ENCODE data around the gene ATP9A.

The ATP9A gene

GRCh38 chr20:51588762-51589161, 179.4 kb downstream of the ATP9A start:
- Histone ChIP-seq H3K27me3 (ENCODE audit: insufficient read depth, low read depth) (no peaks in the 10 kb centered on the region), H3K9ac (no peak overlapping the region), H3K36me3 (ENCODE audit: insufficient read depth) (no peaks in the 10 kb centered on the region), H2AFZ (ENCODE audit: low read depth) (no peak overlapping the region), H3K4me2 (no peak overlapping the region), H3K4me3 (IDR thresholded peaks at IDR 0.05; ENCODE audit: insufficient read depth, low read depth, low read length) (no peak overlapping the region), H3K27ac (no peak overlapping the region), H3K4me1 (ENCODE audit: low read depth, poor library complexity, severe bottlenecking) (no peaks in the 10 kb centered on the region), H4K20me1 (ENCODE audit: insufficient read depth) (no peaks in the 10 kb centered on the region), H3K79me2 (ENCODE audit: insufficient read depth, low read depth) (no peaks in the 10 kb centered on the region)
- no peak for TF ChIP-seq CTCF (conservative IDR thresholded peaks at IDR 0.05; ENCODE audit: low read depth, low read length)

GRCh38 chr20:51587145-51587544, 181.0 kb downstream of the ATP9A start:
- Histone ChIP-seq H2AFZ (ENCODE audit: low read depth) (no peak overlapping the region), H3K36me3 (ENCODE audit: insufficient read depth) (no peaks in the 10 kb centered on the region), H3K4me1 (ENCODE audit: low read depth, poor library complexity, severe bottlenecking) (no peaks in the 10 kb centered on the region), H3K4me3 (IDR thresholded peaks at IDR 0.05; ENCODE audit: insufficient read depth, low read depth, low read length) (no peak overlapping the region), H3K9ac (no peak overlapping the region), H3K27me3 (ENCODE audit: insufficient read depth, low read depth) (no peaks in the 10 kb centered on the region), H3K27ac (no peak overlapping the region), H3K79me2 (ENCODE audit: insufficient read depth, low read depth) (no peaks in the 10 kb centered on the region), H3K4me2 (no peak overlapping the region), H4K20me1 (ENCODE audit: insufficient read depth) (no peaks in the 10 kb centered on the region)
- no peak for TF ChIP-seq CTCF (conservative IDR thresholded peaks at IDR 0.05; ENCODE audit: low read depth, low read length)

GRCh38 chr20:51586005-51586440, 182.2 kb downstream of the ATP9A start:
- Histone ChIP-seq H3K4me3 (IDR thresholded peaks at IDR 0.05; ENCODE audit: insufficient read depth, low read depth, low read length) (no peak overlapping the region), H2AFZ (ENCODE audit: low read depth) (no peak overlapping the region), H3K4me1 (ENCODE audit: low read depth, poor library complexity, severe bottlenecking) (no peaks in the 10 kb centered on the region), H4K20me1 (ENCODE audit: insufficient read depth) (no peaks in the 10 kb centered on the region), H3K27me3 (ENCODE audit: insufficient read depth, low read depth) (no peaks in the 10 kb centered on the region), H3K9ac (no peak overlapping the region), H3K4me2 (no peak overlapping the region), H3K27ac (no peak overlapping the region), H3K79me2 (ENCODE audit: insufficient read depth, low read depth) (no peaks in the 10 kb centered on the region), H3K36me3 (ENCODE audit: insufficient read depth) (no peaks in the 10 kb centered on the region)
- no peak for TF ChIP-seq CTCF (conservative IDR thresholded peaks at IDR 0.05; ENCODE audit: low read depth, low read length)

- H3K4me2 ChIP-seq = no peak overlapping the region
- TF ChIP-seq CTCF (conservative IDR thresholded peaks at IDR 0.05; ENCODE audit: low read depth, low read length) = no peak
- no peaks in the 10 kb centered on the region for H3K79me2 ChIP-seq (ENCODE audit: insufficient read depth, low read depth)
Observed at GRCh38 chr20:51585148-51585547, 183.0 kb downstream of the ATP9A start.

More at GRCh38 chr20:51585148-51585547, 183.0 kb downstream of the ATP9A start:
- Histone ChIP-seq H3K27ac (no peak overlapping the region), H3K4me3 (IDR thresholded peaks at IDR 0.05; ENCODE audit: insufficient read depth, low read depth, low read length) (no peak overlapping the region), H4K20me1 (ENCODE audit: insufficient read depth) (no peaks in the 10 kb centered on the region), H3K27me3 (ENCODE audit: insufficient read depth, low read depth) (no peaks in the 10 kb centered on the region), H3K36me3 (ENCODE audit: insufficient read depth) (no peaks in the 10 kb centered on the region), H3K4me1 (ENCODE audit: low read depth, poor library complexity, severe bottlenecking) (no peaks in the 10 kb centered on the region), H3K9ac (no peak overlapping the region), H2AFZ (ENCODE audit: low read depth) (no peak overlapping the region)

Measured in KMS-11 (cell line).